HL-60 (cell line): ENCODE data around the gene DIAPH3.

Experiments
- DNase-seq, 2 experiments: peaks; one replicate each; pipeline ENCODE4 v3.0.0-alpha.2; 2010 to 2020; ENCODE audit warnings: low read depth in 1 of 2, low spot score in 1 of 2
- H3K27ac ChIP-seq: fragments of 250-450 bp; sonication (Bioruptor Pico); replicated peaks from 2 replicates; pipeline ENCODE4 v1.5.1; 2020; ENCODE audit warnings: mild to moderate bottlenecking, moderate library complexity
- H3K27me3 ChIP-seq: fragments of 250-450 bp; sonication (Bioruptor Pico); 2 replicates; pipeline ENCODE4 v1.5.1; 2021; ENCODE audit warnings: mild to moderate bottlenecking, moderate library complexity; ENCODE audit not compliant: insufficient read depth, poor library complexity, severe bottlenecking
- H3K4me3 ChIP-seq: replicated peaks from 2 replicates; pipeline ENCODE4 v1.5.1; 2011; ENCODE audit warnings: mild to moderate bottlenecking, control low read depth, low read length; ENCODE audit not compliant: insufficient read depth
- CTCF ChIP-seq: IDR thresholded peaks from one replicate; pipeline ENCODE4 v1.5.1; 2011; ENCODE audit warnings: low read length, control low read depth, inconsistent platforms; ENCODE audit not compliant: insufficient read depth
- GABPA ChIP-seq: IDR thresholded peaks from 2 replicates; pipeline ENCODE4 v1.6.1; 2012; ENCODE audit warnings: low read depth
- POLR2AphosphoS5 ChIP-seq: IDR thresholded peaks from 2 replicates; pipeline ENCODE4 v1.6.1; 2012; ENCODE audit warnings: low read depth
- SPI1 ChIP-seq: IDR thresholded peaks from 2 replicates; pipeline ENCODE4 v1.6.1; 2012; ENCODE audit warnings: low read depth, mild to moderate bottlenecking, borderline replicate concordance
- TF ChIP-seq, protein P1 (sequence below): IDR thresholded peaks from 2 replicates; pipeline ENCODE4 v1.6.1; 2012; ENCODE audit warnings: low read depth; ENCODE audit not compliant: insufficient replicate concordance

DIAPH3 gene

DNA sequence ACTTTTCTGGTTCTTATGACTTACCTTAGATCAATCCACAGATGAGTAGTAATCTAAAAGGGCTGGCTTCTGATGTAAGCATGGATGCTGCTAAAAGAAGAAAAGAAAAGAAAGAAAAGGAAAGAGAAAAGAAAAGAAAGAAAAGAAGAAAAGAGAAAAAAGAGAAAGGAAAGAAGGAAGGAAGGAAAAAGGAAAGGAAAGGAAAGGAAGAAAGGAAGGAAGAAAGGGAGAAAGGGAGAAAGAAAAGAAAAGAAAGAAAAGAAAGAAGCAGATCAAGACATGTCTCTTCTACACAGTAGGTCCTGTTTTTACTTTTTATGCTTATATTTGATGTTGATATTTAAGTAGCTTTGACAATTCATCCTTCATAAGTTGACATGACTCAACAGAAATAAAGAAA is 421.3 kb downstream of the DIAPH3 start:
- DNase-seq, result no peak
- TF ChIP-seq GABPA, result no peak
- no peak for TF ChIP-seq POLR2AphosphoS5
- no peak for TF ChIP-seq CTCF
- TF ChIP-seq, protein P1, sequence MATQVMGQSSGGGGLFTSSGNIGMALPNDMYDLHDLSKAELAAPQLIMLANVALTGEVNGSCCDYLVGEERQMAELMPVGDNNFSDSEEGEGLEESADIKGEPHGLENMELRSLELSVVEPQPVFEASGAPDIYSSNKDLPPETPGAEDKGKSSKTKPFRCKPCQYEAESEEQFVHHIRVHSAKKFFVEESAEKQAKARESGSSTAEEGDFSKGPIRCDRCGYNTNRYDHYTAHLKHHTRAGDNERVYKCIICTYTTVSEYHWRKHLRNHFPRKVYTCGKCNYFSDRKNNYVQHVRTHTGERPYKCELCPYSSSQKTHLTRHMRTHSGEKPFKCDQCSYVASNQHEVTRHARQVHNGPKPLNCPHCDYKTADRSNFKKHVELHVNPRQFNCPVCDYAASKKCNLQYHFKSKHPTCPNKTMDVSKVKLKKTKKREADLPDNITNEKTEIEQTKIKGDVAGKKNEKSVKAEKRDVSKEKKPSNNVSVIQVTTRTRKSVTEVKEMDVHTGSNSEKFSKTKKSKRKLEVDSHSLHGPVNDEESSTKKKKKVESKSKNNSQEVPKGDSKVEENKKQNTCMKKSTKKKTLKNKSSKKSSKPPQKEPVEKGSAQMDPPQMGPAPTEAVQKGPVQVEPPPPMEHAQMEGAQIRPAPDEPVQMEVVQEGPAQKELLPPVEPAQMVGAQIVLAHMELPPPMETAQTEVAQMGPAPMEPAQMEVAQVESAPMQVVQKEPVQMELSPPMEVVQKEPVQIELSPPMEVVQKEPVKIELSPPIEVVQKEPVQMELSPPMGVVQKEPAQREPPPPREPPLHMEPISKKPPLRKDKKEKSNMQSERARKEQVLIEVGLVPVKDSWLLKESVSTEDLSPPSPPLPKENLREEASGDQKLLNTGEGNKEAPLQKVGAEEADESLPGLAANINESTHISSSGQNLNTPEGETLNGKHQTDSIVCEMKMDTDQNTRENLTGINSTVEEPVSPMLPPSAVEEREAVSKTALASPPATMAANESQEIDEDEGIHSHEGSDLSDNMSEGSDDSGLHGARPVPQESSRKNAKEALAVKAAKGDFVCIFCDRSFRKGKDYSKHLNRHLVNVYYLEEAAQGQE, result no peak
- no peak for TF ChIP-seq SPI1
- H3K27me3 ChIP-seq, result no peaks in the 10 kb centered on the region
- H3K4me3 ChIP-seq, result no peak overlapping the region
- no peak overlapping the region for H3K27ac ChIP-seq

DNA sequence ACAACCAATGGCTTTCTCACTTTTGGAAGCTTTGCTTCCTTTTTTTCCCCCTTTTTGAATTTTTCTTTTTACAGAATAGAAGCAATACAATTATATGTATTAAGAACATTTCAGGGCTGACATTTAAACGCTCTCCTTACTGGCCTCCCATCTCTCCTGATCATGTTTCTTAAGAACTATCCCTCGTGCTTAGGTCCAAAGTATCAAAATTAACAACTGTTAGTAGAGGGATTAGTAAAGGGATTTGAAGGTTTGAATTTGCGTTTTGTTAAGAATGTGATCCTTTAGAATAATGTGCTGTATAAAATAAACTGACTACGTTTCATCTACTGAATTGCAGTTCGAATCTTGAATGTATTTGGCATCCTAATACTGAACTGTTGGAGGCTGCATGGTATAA is 424.8 kb downstream of the DIAPH3 start:
- DNase-seq, result no peak
- no peaks in the 10 kb centered on the region for H3K27me3 ChIP-seq
- H3K4me3 ChIP-seq, result no peak overlapping the region
- TF ChIP-seq SPI1 (no peak), CTCF (no peak), GABPA (no peak), POLR2AphosphoS5 (no peak)
- TF ChIP-seq, protein P1, result no peak
- no peak overlapping the region for H3K27ac ChIP-seq

DNA sequence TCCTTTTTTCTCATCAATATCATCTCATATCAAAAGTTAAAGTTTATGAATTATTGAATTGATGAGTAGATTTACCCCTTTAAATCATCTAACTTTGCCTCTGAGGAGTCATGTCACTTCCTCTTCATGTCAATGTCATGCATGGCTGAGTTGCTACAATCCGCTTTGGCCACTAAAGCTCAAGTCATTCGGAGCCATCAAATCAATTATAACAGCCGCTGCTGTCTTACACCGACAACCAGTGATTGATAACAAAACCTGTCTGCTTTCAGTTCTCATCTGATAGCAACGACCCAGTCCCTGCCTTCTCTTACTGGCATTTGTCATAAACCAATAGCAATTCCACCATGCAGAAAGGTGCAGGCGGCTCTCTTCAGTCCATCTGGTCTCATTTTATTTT is 429.3 kb downstream of the DIAPH3 start:
- Histone ChIP-seq H3K27me3 (no peaks in the 10 kb centered on the region), H3K27ac (no peak overlapping the region), H3K4me3 (no peak overlapping the region)
- TF ChIP-seq GABPA (no peak), CTCF (no peak), SPI1 (no peak), POLR2AphosphoS5 (no peak)
- TF ChIP-seq, protein P1, result no peak
- DNase-seq, result no peak
